ENCODE measurements around the gene CEP55.
"Not testable (repeated sequence)": the region's sequence is repeated elsewhere in the genome, so short reads cannot be mapped to it uniquely, and the experiment has no call there.

Gene CEP55

GRCh38 chr10:93496322-93497041, at the start of gene CEP55:
TSS of gene CEP55 (plus strand) at chr10:93496612. CDS start at chr10:93500052, 3,440 bp downstream.
- DNase-seq: peak; percentile 97

- DNase-seq: no peak
Measured at GRCh38 chr10:93447019-93447418, 49.4 kb upstream of the CEP55 start.

GRCh38 chr10:93447970-93448369, 48.4 kb upstream of the CEP55 start:
- no peak for DNase-seq

GRCh38 chr10:93451244-93451947, 45.0 kb upstream of the CEP55 start:
- no peak for DNase-seq

- DNase-seq: no peak
Measured at GRCh38 chr10:93452143-93452542, 44.3 kb upstream of the CEP55 start.

- DNase-seq: no peak
Measured at GRCh38 chr10:93454146-93454545, 42.3 kb upstream of the CEP55 start.

- DNase-seq: no peak
Measured at GRCh38 chr10:93454736-93455135, 41.7 kb upstream of the CEP55 start.

GRCh38 chr10:93456480-93456879, 39.9 kb upstream of the CEP55 start:
- DNase-seq: no peak

- no peak for DNase-seq
Measured at GRCh38 chr10:93457511-93457910, 38.9 kb upstream of the CEP55 start.

- DNase-seq: no peak
Measured at GRCh38 chr10:93458821-93459257, 37.6 kb upstream of the CEP55 start.

GRCh38 chr10:93459466-93459865, 36.9 kb upstream of the CEP55 start:
- DNase-seq: no peak

- no peak for DNase-seq
Measured at GRCh38 chr10:93461109-93461806, 35.2 kb upstream of the CEP55 start.

- no peak for DNase-seq
Measured at GRCh38 chr10:93461807-93462178, 34.6 kb upstream of the CEP55 start.

GRCh38 chr10:93462371-93462770, 34.0 kb upstream of the CEP55 start:
- no peak for DNase-seq

- DNase-seq: peak; percentile 32
Measured at GRCh38 chr10:93462881-93463280, 33.5 kb upstream of the CEP55 start.

- DNase-seq: no peak
Measured at GRCh38 chr10:93463723-93464476, 32.5 kb upstream of the CEP55 start.

- DNase-seq: no peak
Measured at GRCh38 chr10:93464776-93465388, 31.5 kb upstream of the CEP55 start.

GRCh38 chr10:93465806-93466675, 30.4 kb upstream of the CEP55 start:
- DNase-seq: no peak

- not testable (repeated sequence) for DNase-seq
Measured at GRCh38 chr10:93467635-93468034, 28.8 kb upstream of the CEP55 start.

GRCh38 chr10:93468461-93469213, 27.8 kb upstream of the CEP55 start:
- DNase-seq: no peak

GRCh38 chr10:93469454-93469853, 27.0 kb upstream of the CEP55 start:
- no peak for DNase-seq

Data from activated CD4-positive, CD25-positive, alpha-beta regulatory T cell treated with anti-CD3 and anti-CD28 coated beads, Interleukin-2, amount 50 U/mL, for 72 hours (primary cell).